Left renal pelvis (tissue), 4 donors: ENCODE data around the gene BTK. TPM values are rescaled to one million over a fixed set of nuclear protein-coding genes. Genes with fewer than 3 reads are reported as not detected.
A peak's percentile ranks its signal among the peaks of the same experiment; 100 is the strongest.

ENCODE experiments used
- DNase-seq, 4 donors: peaks; one replicate each; pipeline ENCODE4 v3.0.0-alpha.2; 2013; ENCODE audit warnings: low read depth in 4 of 4, low spot score in 3 of 4
- polyA plus RNA-seq, 4 donors: library from polyadenylated mRNA; unstranded; fragments of 120-200 nt; gene quantifications; one replicate each; pipeline ENCODE4 v1.2.1, GENCODE V29; 2013; ENCODE audit not compliant: insufficient read length in 4 of 4

The BTK gene
- polyA plus RNA-seq, result 1 to 10 TPM; 1.2 to 3.2 (median 2.2) TPM

DNA sequence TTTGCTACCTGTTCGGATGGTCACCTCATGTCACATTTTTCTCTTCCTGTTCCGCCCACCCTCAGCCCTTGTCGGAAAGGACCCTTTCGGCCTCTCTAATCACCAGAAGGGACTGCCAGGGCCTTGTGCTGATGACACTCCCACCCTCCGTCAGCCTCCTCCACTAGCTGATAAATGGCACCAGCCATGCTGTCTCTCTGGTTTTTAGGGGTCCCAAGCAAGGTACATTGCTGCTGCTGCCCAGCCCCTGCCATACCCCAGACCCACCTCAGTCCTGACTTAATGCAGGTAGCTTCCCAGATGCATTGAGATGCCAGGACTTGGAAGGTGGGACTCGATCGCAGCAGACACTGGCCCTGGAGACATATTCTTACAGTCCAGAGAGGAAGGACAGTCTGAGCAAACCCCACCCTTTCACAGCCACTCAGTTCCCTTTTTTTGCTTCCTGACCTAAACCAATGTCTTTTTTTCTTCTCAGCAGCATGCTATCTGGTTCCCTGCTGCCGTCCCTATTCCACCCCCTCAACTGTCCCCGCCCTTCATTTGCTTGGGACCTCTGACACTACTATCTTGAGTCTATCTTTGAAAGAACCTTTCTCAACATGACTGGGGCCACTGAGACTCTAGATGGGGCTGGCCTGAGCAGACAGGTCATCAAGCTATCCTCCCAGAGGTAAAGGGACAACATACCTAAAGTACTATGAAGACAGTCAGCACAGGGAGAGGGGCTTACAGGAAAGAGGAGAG lies at the start of gene BTK:
TSS of gene BTK (minus strand) at position 397 of the 747 bp plus-strand sequence. CDS start 10,907 bp downstream, outside the sequence.
- no peak for DNase-seq

DNA sequence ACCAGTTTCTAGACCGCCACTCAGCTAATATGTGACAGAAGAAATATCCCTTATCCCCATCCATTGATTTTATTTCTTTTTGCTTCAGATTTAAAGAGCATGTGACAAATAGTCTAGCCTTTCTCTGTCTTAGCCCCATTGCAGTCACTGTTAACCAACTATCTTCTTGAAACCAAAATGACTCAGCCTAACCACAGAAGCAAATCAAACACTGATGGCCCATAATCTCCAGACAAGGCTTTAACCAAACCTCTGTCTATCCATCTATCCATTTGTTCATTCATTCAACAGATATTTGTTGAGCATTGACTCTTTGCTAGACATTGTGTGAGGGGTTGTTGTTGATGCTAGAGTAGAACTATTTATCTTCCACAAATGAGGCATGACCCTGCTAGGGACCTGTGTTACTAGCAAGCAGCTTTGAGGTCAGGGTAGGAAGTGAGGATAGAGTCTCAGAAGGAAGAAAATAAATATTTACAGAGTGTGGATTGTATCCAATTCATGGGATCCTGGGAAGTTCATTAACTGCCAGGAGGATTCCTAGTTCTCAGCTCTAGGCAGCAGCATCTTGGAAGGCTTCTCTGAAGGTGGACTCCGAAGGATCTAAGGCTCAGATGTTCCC lies 44.6 kb upstream of the BTK start:
- DNase-seq, result no peak

DNA sequence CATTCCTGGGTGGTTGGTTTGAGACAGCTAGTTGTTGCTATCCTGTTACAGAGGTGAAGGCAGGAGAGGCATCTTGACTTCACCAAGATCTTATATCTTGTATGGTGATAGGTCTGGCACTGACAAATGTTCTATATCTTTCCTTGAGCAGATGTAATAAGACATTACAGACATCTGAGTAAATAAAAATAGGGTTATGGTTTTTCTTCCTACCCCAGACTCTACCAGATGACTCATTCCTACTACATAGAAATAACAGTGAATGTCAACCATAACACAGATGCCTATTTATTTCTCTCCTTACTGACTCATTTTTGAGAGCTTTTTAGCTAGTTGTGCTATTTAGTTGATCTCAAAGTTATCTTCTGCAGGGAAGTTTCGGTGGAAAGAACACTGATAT lies 43.9 kb upstream of the BTK start:
- no peak for DNase-seq

DNA sequence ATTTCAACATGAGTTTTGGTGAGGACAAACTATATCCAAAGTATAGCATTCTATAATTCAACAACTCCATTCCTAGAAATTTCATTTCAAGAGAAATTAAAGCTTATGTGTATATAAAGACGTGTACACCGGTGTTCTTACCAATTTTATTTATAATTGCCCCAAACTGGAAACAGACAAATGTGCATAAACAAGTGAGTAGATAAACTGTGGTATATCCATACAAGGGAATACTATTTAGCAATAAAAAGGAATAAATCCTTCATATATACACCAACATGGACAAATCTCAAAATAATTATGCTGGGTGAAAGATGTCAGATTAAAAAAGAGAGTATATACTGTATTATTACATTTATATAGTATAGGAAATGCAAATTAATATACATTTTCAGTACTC lies 42.0 kb upstream of the BTK start:
- no peak for DNase-seq

DNA sequence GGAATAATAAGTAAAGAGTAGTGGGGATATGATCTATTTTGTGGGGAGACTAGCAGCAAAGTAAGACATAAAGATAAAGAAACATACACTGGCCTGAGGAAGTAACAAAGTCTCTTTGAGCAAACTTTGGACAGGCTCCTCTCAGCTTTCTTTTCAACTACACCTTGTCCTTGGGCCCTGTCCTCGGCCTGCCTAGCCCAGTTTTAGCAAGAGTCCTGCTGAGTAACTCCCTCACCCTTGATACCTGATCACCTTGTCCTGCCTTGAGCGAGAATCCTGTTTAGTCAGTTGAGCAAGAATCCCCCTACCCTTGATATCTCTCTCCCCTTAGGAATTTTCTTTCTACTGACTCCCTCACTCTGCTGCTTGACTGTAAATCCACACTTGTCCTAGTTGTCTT lies 33.5 kb upstream of the BTK start:
- DNase-seq, result no peak

DNA sequence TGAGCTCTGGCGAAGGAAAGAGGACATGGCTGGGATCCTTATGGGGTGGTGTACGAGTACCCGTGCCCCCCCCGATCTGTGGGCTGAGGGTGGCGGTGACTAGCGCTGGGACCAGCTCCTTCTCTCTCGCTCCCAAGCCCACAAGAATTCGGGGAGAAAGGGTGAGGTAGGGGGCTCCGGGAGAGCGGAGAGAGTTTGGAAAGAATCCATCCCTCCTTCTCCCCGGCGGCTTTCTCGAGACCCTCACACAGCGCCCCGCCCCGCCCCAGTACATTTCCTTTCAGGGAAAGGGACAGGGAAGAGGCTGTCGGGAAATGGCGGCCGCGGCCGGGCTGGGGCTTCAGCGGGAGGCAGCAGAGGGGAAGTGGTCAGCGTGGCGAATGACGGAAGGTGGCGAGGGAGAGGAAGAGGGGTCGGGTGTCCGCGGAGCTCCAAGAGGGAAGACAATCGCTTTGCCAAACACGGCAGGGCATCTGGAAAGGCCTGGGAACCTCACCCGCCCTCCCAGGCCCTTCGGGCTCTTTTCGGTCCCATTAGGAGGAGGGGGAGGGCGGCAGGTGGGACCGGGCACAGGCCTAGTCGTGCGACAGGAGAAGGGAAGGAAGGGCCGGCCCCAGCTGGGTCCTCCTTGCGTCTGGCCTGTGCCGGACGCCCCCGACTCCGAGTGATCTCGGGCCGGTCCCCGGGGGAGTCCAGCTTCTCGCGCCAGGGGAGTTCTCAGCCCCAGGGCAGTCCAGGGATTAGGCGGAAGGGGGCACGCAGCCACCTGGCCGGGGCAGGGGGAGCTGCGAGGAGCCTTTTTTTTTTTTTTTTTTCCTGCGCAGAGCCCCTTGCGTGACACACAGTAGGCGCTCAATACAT lies 32.2 kb upstream of the BTK start:
- peak in 1 of 4 donors; percentile 36 for DNase-seq

DNA sequence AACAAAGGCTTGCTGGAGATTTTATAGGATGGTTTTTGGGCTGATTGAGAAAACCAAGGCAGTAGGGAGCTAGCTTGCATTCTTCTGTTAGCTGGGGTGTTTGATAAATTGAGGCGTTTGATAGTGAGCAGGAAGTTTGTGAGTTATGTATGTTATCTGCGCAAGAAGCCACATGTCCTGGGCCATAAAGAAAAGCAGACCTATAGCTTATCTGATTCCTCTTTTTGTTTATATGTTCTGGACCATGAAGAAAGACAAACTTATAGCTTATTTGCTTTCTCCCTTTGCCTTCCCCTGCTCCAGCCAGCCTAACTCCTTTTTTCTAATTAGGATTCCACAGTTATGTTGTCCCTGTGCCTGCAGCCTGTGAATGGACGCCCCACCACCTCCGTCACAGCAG lies 31.2 kb upstream of the BTK start:
- no peak for DNase-seq

DNA sequence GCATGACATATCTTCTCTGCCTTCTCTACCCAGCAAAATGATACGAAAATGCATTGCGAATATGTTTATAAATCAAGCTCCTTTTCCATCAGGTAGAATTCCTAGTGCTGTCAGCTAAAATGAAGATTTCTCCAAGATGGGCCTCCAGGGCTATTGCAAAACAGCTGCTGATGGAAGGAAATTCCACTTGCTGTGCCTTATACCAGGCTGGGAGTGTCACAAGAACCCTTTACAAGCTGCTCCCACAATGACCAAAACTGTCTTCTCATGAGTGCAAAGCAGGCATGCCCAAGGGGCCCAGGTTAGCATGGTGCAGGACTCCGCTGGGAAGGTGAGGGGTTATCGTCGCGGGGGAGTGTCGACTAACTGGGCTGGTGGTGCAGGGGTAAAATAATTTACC lies 30.7 kb upstream of the BTK start:
- no peak for DNase-seq

DNA sequence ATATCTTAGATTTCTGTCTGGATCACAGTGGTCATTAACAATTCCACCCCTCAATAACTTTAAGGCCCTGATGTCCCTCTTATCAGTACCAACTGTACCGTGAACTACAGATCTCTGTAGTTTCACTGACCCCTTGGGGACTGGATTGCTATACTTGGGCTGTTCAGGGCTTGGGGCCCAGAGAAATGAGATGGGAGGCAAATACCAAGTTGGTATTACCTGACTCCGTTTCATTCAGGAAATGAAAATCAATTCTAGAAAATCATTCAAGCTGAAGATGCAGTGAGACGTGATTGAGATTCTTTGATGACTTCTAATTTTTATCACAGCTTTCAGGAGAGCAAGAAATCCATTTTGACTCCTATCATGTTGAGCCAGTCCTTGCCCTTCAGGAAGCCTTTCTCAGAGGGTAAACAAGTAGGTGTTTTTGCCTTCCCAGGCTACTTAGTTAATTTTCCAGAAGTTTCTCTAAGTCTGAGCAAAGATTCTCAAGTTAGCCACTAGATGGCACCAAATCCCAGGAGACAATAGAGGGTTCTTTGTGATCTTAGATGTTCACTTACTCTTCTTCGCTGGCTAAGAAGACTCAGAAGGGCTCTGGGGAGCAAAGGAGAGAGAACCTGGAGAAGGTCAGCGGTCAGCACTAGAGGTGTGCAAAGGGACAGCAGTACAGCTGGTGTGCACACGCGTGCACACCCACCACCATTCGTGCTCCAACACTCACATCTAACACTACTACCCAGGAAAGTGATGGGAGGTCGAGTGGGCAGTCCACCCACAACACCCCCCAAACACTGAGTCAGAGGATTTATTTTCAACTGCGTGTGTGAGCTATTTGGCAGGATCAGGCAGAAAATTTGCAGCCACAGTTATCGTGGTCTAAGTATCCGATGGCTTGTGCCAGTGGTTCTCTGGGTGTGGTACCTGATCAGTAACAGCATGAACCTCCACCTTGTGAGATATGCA lies 29.5 kb upstream of the BTK start:
- no peak for DNase-seq

DNA sequence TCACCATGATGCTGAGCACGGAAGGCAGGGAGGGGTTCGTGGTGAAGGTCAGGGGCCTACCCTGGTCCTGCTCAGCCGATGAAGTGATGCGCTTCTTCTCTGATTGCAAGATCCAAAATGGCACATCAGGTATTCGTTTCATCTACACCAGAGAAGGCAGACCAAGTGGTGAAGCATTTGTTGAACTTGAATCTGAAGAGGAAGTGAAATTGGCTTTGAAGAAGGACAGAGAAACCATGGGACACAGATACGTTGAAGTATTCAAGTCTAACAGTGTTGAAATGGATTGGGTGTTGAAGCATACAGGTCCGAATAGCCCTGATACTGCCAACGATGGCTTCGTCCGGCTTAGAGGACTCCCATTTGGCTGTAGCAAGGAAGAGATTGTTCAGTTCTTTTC lies 26.0 kb upstream of the BTK start:
- DNase-seq, result no peak

DNA sequence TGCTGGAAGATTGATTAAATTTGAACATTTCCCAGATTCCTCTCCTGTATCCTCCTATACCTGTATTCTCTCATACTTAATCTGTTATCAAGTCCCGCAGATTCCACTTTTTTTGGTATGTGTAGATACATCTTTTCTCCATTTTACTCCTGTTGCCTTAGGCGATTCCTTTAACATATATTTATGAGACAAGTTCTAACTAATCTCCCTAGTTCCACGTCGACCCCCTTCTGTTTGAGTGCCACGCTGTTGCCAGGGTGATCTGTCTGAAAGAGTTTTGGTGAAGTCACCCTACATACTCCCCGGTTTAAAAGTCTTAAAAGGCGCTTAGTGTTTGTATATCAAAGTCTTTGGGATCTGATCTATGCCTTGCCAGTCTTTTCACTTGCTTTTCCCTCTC lies 24.5 kb upstream of the BTK start:
- DNase-seq, result no peak

DNA sequence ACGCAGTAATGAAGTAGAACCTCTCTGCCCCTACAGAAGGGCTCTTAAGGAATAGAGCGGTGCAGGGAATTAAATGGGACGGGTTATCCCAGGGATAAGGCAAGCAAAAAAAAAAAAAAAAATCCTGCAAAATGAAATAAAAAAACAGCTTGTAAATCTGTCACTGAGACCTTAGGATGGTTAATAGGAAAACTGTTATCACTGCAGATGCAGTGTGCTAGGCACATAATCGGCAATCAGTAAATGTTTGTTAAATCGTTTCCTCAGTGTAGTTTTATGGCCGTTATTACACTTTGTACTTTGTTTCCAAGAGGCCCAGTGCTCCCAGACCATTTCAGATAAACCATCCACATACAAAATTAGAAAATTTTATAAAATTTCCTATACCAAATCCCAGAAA lies 23.1 kb upstream of the BTK start:
- no peak for DNase-seq

DNA sequence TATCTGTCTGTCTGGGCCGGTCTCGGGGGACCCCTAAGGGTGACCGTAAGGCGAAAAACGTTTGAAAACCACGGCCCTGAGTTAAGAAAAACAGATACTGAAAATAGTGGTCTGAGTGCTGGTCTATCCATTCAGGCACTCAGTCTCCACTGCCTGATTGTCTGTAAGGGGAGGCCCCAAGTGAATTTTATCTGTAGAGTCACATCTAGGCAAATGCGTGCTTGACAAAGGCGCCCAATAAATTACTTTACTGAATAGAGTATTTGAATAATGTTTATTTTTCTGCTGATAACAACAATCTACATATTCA lies 22.5 kb upstream of the BTK start:
- DNase-seq, result no peak

DNA sequence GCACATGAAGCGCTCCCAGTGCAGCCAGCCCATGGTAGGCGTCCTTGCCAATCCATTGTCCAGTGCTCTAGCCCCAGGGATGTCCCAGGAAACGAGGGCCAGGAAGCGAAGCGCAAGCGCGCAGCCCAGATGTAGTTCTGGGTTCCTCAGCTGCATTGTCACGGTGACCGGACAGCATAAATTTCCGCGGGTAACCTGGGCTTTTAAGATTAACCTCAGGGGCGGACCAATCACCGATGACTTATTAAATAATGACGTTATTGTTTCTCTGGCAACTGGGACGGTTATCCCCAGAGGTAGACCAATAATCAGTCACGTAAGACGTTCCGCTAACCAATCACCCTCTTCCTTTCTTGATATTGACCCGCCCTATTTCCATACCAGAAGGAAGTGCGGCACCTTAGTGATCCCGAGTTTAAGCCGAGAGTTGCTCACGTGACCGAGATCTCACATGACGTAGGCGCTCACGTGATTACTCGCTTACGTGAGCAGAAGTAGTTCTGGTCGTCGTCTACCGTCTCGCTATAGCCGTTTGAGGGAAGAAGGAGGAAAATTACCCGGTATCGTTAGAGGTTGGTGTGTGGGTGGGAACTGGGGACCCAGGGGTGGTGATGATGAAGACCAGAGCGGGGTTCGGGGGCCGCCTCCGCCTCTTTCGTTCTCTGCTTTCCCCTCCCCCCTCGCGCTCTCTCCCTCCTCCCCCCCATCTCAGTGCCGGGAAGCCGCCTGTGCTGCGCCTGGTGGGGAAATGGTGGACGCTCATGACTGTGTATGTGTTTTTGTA lies 21.9 kb upstream of the BTK start, which contains the start of the genes GLA and HNRNPH2:
TSS of gene GLA (minus strand) at position 178 of the 784 bp plus-strand sequence. CDS start at position 156, 22 bp downstream.
TSS of gene HNRNPH2 (plus strand) at position 475 of the 784 bp plus-strand sequence. CDS start 3,767 bp downstream, outside the sequence.
- peak; percentile 85 to 94 (median 91) for DNase-seq

DNA sequence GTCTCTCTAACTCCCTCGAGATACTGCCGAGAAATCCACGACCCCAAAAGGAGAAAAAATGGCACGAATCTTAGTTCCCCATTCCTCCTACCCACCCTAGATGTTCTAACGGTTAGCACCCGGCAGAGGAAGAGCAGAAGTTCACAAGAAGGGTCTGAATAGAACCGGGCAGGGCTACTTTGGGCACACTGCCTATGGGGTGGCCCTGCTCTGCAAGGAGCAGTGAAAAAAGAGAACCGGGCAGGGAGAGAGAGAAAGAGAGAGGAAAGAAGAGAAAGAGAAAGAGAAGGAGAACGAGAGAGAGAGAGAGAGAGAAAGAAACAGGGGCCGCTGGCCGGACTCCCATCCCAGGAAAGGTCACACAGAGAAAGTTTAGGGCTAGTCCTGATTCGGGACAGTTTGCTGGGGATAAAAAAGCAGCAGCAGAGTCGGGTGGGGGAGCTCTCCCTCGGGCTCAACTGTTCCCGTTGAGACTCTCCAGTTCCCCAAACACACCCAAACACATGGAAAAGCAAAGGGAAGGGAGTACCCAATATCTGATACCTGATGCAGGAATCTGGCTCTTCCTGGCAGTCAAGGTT lies 21.3 kb upstream of the BTK start:
- DNase-seq, result no peak

DNA sequence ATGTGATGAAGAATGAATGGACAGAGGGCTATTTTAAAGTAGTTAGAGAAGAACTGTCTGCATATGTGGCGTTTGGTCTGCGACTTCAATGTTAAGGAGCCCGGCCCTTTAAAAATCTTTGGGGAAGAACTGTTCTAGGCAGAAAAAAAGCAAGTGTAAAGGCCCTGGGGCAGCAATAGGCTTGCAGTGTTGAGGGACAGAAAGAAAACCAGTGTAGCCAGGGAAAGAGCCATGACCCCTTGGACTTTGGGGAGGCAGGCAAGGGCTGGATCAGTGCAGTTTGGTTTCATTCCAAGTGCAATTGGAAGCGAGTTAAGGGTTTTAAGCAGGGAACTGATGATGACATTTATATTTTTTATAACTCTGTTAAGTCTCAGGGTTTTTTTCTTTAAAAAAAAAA lies 13.8 kb upstream of the BTK start:
- DNase-seq, result no peak

DNA sequence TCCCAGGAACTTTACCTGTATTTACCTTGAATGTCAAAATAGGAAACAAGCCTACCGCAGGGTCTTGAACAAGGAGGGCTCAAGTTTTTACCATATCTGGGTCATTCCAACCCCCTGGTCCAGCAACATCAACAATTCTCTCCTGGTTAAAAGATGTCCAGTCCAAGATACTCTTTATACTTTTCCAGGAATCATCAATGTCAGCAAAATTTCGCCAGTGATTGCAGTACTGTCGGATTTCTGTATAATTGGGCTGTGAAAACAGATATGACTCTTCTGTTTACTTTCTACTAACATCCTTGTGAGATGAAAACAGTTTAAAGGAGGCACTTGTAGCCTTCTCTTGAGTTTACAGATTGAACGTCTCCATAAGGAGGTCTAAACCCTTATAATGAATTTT lies 12.7 kb upstream of the BTK start:
- DNase-seq, result no peak

DNA sequence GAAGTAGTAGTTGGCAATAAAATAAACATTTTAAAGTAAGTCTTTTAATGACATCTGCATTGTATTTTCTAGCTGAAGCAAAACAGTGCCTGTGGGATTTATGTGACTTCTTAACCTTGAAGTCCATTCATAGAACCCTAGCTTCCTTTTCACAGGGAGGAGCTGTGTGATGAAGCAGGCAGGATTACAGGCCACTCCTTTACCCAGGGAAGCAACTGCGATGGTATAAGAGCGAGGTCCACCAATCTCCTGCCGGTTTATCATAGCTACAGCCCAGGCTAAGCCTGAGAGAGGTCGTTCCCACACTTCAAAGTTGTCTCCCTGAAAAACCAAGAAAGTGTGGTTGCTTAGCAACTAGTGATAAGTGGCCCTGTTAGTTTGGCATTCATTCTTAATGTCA lies 11.8 kb upstream of the BTK start:
- no peak for DNase-seq

DNA sequence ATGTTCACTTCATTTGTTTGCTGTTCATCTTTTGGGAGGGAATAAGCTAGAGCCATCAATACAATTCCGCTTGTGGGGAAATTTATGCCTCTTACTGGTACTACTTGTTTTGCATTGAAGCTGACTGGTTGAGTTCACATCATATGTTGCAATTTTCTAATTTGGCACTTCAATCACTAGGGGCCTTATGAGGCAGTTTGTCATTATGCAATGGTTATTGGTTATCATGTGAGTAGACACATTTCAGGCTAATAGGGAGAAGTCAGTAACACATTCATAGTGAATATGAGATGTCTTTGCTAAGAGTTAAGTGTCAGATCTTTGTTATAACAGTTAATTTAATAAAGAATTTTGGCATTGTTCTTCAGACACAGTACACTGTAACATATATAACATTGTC lies 9.8 kb upstream of the BTK start:
- no peak for DNase-seq
